ENCODE data around the gene ING4.
"Not testable (repeated sequence)": the region's sequence is repeated elsewhere in the genome, so short reads cannot be mapped to it uniquely, and the experiment has no call there.

Gene ING4

GRCh38 chr12:6662906-6663742 is at the start of gene ING4:
Gene ING4 (minus strand): TSS chr12:6663119. CDS start chr12:6663101, 18 bp downstream.
- peak; percentile 99 for DNase-seq

- DNase-seq = peak; percentile 34
These were observed 46.1 kb upstream of the ING4 start for GRCh38 chr12:6708960-6709394.

- not testable (repeated sequence) for DNase-seq
These were observed 45.4 kb upstream of the ING4 start for GRCh38 chr12:6708351-6708750.

GRCh38 chr12:6703631-6704030 is 40.7 kb upstream of the ING4 start:
- DNase-seq = no peak

GRCh38 chr12:6701078-6701768 is 38.3 kb upstream of the ING4 start:
- no peak for DNase-seq

GRCh38 chr12:6700646-6701051 is 37.7 kb upstream of the ING4 start, which contains the start of gene PIANP:
Gene PIANP (minus strand): TSS chr12:6700815. CDS start chr12:6698061, 2,754 bp downstream.
- no peak for DNase-seq

- no peak for DNase-seq
These were observed 37.2 kb upstream of the ING4 start for GRCh38 chr12:6699989-6700645.

GRCh38 chr12:6699259-6699988 is 36.5 kb upstream of the ING4 start:
- DNase-seq = no peak

- no peak for DNase-seq
These were observed 35.6 kb upstream of the ING4 start for GRCh38 chr12:6698352-6699046.

- no peak for DNase-seq
These were observed 34.8 kb upstream of the ING4 start for GRCh38 chr12:6697584-6698351.

GRCh38 chr12:6696690-6697583 is 34.0 kb upstream of the ING4 start:
- no peak for DNase-seq

- DNase-seq = no peak
These were observed 32.6 kb upstream of the ING4 start for GRCh38 chr12:6695313-6696045.

GRCh38 chr12:6694701-6695100 is 31.8 kb upstream of the ING4 start:
- DNase-seq = no peak

GRCh38 chr12:6693832-6694355 is 31.0 kb upstream of the ING4 start:
- no peak for DNase-seq

GRCh38 chr12:6692888-6693287 is 30.0 kb upstream of the ING4 start:
- DNase-seq = no peak

GRCh38 chr12:6691473-6691872 is 28.6 kb upstream of the ING4 start:
- no peak for DNase-seq

- peak; percentile 98 for DNase-seq
These were observed 26.3 kb upstream of the ING4 start, which contains the start of gene ZNF384 for GRCh38 chr12:6688999-6689882. Gene ZNF384 (minus strand): TSS chr12:6689375. CDS start chr12:6679520, 9,855 bp downstream.

- peak; percentile 37 for DNase-seq
These were observed 25.7 kb upstream of the ING4 start for GRCh38 chr12:6688543-6688998.

Data from activated CD4-positive, alpha-beta T cell treated with anti-CD3 and anti-CD28 coated beads, Interleukin-2, Interleukin-6, amounts not matched to agents 100 ng/mL and 50 ng/mL, durations not matched to agents 16 hours and 8 hours (primary cell).